HFFc6 (cell line): ENCODE measurements around the gene LYRM1. TPM values are rescaled to one million over a fixed set of nuclear protein-coding genes. Genes with fewer than 3 reads are reported as not detected.
"Not testable (repeated sequence)": the region's sequence is repeated elsewhere in the genome, so short reads cannot be mapped to it uniquely, and the experiment has no call there.

ENCODE experiments used
- DNase-seq: peaks from one replicate; pipeline ENCODE4 v3.0.0-alpha.2; 2018
- H3K27ac Mint-ChIP-seq: 2 replicates; pipeline ENCODE4 v1.8.0; 2020; ENCODE audit warnings: mild to moderate bottlenecking, mixed read lengths
- H3K27me3 Mint-ChIP-seq: 2 replicates; pipeline ENCODE4 v1.8.0; 2021; ENCODE audit warnings: mild to moderate bottlenecking, moderate library complexity, mixed read lengths; ENCODE audit not compliant: insufficient read depth
- H3K36me3 Mint-ChIP-seq: 2 replicates; pipeline ENCODE4 v1.8.0; 2021; ENCODE audit warnings: low read depth, mixed read lengths
- H3K4me1 Mint-ChIP-seq: 2 replicates; pipeline ENCODE4 v1.8.0; 2020; ENCODE audit warnings: low read depth, mixed read lengths
- H3K4me3 Mint-ChIP-seq: 2 replicates; pipeline ENCODE4 v1.8.0; 2020; ENCODE audit warnings: mild to moderate bottlenecking, moderate library complexity, mixed read lengths
- H3K9me3 Mint-ChIP-seq: 2 replicates; pipeline ENCODE4 v1.8.0; 2020; ENCODE audit warnings: mild to moderate bottlenecking, mixed read lengths
- CTCF ChIP-seq: fragments of 200-600 bp; sonication (generic); IDR thresholded peaks from 2 replicates; pipeline ENCODE4 v1.5.0; 2021; ENCODE audit warnings: antibody characterized with exemption, mild to moderate bottlenecking
- total RNA-seq, 6 experiments: library from RNA; stranded (reverse); fragmentation: NEBNext Ultra II Directional; extraction: Animal tissue kit (Norgen Biotek cat#: 25700); gene quantifications; 2 replicates in 1 of 6; 3 replicates in 5 of 6; pipeline ENCODE4 v1.2.3, GENCODE V29; 2021

The LYRM1 gene
- total RNA-seq, 6 experiments from 2014 or later: 22.2 to 28.4 (median 25.8) TPM

DNA sequence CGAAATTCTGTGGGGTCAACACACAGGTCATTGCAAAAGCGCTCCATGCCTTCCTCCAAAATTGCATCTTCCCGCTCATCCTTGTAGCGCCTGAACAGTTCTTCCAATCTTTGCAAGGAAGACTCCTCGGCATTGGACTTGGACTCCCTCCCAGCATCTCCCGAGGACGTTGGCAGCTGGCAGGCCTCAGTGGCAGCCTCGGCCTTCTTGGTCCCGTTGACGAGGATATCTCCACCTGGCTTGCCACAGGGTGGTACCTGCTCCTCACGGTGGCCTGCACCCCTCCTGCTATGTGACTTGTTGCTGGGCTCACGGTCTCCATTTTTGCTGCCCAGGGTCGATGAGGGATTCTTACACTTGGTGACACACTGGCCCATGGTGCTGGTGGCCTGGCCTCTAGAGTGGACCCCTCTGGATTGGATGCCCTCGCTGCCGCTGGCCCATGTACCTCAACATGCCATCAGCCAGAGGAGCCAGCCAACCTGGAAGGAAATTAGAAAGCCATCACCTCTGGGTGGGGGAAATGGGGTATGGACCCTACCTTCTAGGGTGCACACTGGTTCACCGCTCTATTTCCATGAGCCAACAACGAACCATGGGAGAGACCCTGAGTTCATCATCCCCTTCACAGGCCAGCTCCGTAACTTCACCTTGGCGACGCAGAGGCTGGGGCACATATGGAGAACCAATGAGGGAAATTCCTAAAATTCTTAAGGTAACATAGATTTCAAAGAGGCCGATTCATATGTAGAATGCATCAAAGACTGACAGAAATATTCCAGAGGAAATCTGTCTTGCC lies 38.2 kb upstream of the LYRM1 start:
- H3K4me3 Mint-ChIP-seq: no peak overlapping the region
- H3K27me3 Mint-ChIP-seq: no peaks in the 10 kb centered on the region; the same call in 1 of the 2 replicates
- H3K27ac Mint-ChIP-seq: peak overlapping the region; percentile 30
- peaks cover 53% of the 10 kb centered on the region for H3K4me1 Mint-ChIP-seq
- H3K36me3 Mint-ChIP-seq: peaks cover 49% of the 10 kb centered on the region
- DNase-seq: no peak
- TF ChIP-seq CTCF: no peak
- H3K9me3 Mint-ChIP-seq: no peaks in the 10 kb centered on the region

GRCh38 chr16:20864376-20864775 lies 36.2 kb upstream of the LYRM1 start:
- Mint-ChIP-seq H3K36me3 (peaks cover 53% of the 10 kb centered on the region), H3K27ac (peak overlapping the region; percentile 99), H3K4me3 (peak overlapping the region; percentile 21), H3K4me1 (peaks cover 73% of the 10 kb centered on the region)
- not testable (repeated sequence) for DNase-seq, H3K27me3 Mint-ChIP-seq, H3K9me3 Mint-ChIP-seq

- peak; percentile 68 for DNase-seq
- Mint-ChIP-seq H3K4me1 (peaks cover 80% of the 10 kb centered on the region), H3K27me3 (no peaks in the 10 kb centered on the region; the same call in 1 of the 2 replicates), H3K27ac (peak overlapping the region; percentile 99), H3K36me3 (peaks cover 41% of the 10 kb centered on the region), H3K4me3 (peak overlapping the region; percentile 69), H3K9me3 (no peaks in the 10 kb centered on the region)
- no peak for TF ChIP-seq CTCF
Measured at GRCh38 chr16:20865420-20866131, 35.0 kb upstream of the LYRM1 start.

DNA sequence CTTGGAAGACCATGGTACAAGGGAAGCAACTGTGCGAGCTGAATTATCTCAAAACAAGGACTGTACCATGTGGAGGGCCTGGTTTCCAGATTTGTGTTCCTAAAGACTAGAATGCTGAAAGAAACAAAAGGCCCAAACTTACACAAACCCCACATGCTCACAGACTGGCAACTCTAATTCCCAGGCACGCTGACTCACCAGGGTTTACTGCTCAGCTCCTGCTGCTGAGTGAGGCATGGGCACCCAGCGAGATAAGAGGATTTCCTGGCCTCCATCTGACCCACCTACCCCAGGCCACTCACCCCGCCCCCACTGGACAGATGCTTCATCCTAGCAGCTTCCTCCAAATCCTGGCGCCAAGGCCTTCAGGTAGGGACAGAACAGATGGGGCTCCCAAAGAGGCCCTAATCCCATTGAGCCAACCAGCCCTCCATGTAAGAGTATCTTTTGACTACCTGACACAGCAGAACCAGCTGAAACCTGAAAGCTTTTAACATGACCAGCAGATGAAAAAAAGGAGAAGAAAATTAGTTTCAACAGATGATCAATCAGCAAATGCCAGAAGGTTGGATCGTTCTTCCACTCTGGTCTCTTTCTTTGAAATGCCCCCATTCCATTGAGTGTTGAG lies 34.3 kb upstream of the LYRM1 start:
- Mint-ChIP-seq H3K27me3 (peaks cover 2% of the 10 kb centered on the region; the same call in 1 of the 2 replicates), H3K4me3 (peak overlapping the region; percentile 69), H3K36me3 (peaks cover 37% of the 10 kb centered on the region), H3K9me3 (no peaks in the 10 kb centered on the region), H3K27ac (peak overlapping the region; percentile 99), H3K4me1 (peaks cover 87% of the 10 kb centered on the region)
- TF ChIP-seq CTCF: no peak
- peak; percentile 81 for DNase-seq

DNA sequence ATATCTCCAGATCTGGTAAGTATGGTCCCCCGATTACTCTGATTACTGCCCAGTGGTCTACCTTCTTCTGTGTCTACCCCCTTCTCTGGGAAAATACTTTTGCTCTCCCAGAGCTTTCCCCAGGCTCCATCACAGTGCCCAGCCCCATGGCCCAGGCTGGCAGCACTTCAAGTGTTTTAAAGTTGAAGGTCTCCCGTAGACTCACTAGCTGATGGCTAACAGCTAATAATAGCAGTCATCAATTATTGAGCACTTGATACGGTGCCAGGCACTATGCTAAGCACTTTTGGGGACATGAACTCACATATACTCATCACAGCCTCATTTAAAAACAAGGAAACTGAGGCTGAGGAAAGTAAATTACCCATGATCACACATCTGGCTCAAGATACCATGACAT lies 33.8 kb upstream of the LYRM1 start:
- peaks cover 93% of the 10 kb centered on the region for H3K4me1 Mint-ChIP-seq
- peaks cover 2% of the 10 kb centered on the region; the same call in 1 of the 2 replicates for H3K27me3 Mint-ChIP-seq
- peak overlapping the region; percentile 99 for H3K27ac Mint-ChIP-seq
- no peak for DNase-seq
- no peaks in the 10 kb centered on the region for H3K9me3 Mint-ChIP-seq
- H3K36me3 Mint-ChIP-seq: peaks cover 34% of the 10 kb centered on the region
- peak overlapping the region; percentile 69 for H3K4me3 Mint-ChIP-seq
- no peak for TF ChIP-seq CTCF
